Right lobe of liver (tissue), 6 donors: ENCODE measurements around the gene PPA1. TPM values are rescaled to one million over a fixed set of nuclear protein-coding genes. Genes with fewer than 3 reads are reported as not detected.

Source experiments
- ATAC-seq, 4 donors: fragments of 200-7000 bp; cut with Tn5 transposase; one replicate each; pipeline ENCODE4 v1.9.1; 2020; ENCODE audit warnings: mild to moderate bottlenecking in 4 of 4, moderate library complexity in 4 of 4
- DNase-seq, 3 donors: peaks; one replicate each; pipeline ENCODE4 v3.0.0-alpha.2; 2020
- H3K27ac ChIP-seq, 3 donors: fragments of 200-600 bp; one replicate each; pipeline ENCODE4 v1.8.0; 2022
- H3K27me3 ChIP-seq, 2 donors: fragments of 200-600 bp; one replicate each; pipeline ENCODE4 v1.8.0; 2022
- H3K36me3 ChIP-seq, 4 donors: fragments of 200-600 bp; sonication (generic) in 1 of 4; one replicate each; pipeline versions ENCODE4 v1.5.1 to v1.8.0; 2017 to 2022; ENCODE audit warnings: control low read depth in 1 of 4
- H3K4me1 ChIP-seq, 4 donors: fragments of 200-600 bp; sonication (generic) in 1 of 4; one replicate each; pipeline versions ENCODE4 v1.5.1 to v1.8.0; 2017 to 2022; ENCODE audit warnings: control low read depth in 1 of 4
- H3K4me3 ChIP-seq, 3 donors: fragments of 200-600 bp; one replicate each; pipeline ENCODE4 v1.8.0; 2022
- H3K9me3 ChIP-seq, 4 donors: fragments of 200-600 bp; sonication (generic) in 1 of 4; one replicate each; pipeline versions ENCODE4 v1.5.1 to v1.8.0; 2017 to 2022; ENCODE audit warnings: control low read depth in 1 of 4
- POLR2A ChIP-seq: fragments of 450-650 bp; IDR thresholded peaks from one replicate; pipeline ENCODE4 v1.6.1; 2017; ENCODE audit warnings: antibody characterized with exemption, mild to moderate bottlenecking
- WGBS: methylation state at CpG from one replicate; pipeline ENCODE4 v1.1.6; 2018; ENCODE audit warnings: low coverage, low lambda C conversion rate; ENCODE audit not compliant: insufficient coverage; ENCODE audit errors: missing lambda C conversion rate; 5-methylcytosine and 5-hydroxymethylcytosine counted together
- intact Hi-C, 2 donors: fragments of 100-400 bp; cut with DNase I; formaldehyde crosslinking; loops; one replicate each; pipeline versions ENCODE4 v1.11.2 to v1.14.1; 2022
- total RNA-seq, 6 experiments: library from RNA; depleted of rRNA in 2 of 6; stranded (reverse); fragments of >200 nt in 2 of 6; fragmentation: NEBNext Ultra II Directional in 3 of 6; extraction: Animal tissue kit (Norgen Biotek cat#: 25700) in 3 of 6; gene quantifications; one replicate each; pipeline versions ENCODE4 v1.1.0 to v1.2.4, GENCODE V29; 2016 to 2023
- TF ChIP-seq, protein P1 (sequence below), 4 donors: fragments of 200-600 bp in 3 of 4; fragments of 450-650 bp in 1 of 4; IDR thresholded peaks; one replicate each; pipeline versions ENCODE4 v1.5.1 to v1.8.0; 2016 to 2022; ENCODE audit warnings: antibody characterized with exemption in 4 of 4, mild to moderate bottlenecking in 2 of 4
- donor health status: DM: no; HTN: yes; CAD: no.
- donor health status: DM: no; HTN: no; CAD: no.
- donor health status: DM: no; HTN: no; CAD: no.
- donor health status: DM: no; HTN: yes; CAD: no.
- donor health status: DM: no; HTN: yes; CAD: no.

Gene PPA1
- total RNA-seq, 6 experiments from 2014 or later, result 64.8 to 133 (median 95.7) TPM

GRCh38 chr10:70266056-70266455 is 32.8 kb upstream of the PPA1 start:
- TF ChIP-seq, protein P1, sequence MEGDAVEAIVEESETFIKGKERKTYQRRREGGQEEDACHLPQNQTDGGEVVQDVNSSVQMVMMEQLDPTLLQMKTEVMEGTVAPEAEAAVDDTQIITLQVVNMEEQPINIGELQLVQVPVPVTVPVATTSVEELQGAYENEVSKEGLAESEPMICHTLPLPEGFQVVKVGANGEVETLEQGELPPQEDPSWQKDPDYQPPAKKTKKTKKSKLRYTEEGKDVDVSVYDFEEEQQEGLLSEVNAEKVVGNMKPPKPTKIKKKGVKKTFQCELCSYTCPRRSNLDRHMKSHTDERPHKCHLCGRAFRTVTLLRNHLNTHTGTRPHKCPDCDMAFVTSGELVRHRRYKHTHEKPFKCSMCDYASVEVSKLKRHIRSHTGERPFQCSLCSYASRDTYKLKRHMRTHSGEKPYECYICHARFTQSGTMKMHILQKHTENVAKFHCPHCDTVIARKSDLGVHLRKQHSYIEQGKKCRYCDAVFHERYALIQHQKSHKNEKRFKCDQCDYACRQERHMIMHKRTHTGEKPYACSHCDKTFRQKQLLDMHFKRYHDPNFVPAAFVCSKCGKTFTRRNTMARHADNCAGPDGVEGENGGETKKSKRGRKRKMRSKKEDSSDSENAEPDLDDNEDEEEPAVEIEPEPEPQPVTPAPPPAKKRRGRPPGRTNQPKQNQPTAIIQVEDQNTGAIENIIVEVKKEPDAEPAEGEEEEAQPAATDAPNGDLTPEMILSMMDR (IDR thresholded peaks at IDR 0.05), result no peak
- no peak for TF ChIP-seq POLR2A
- intact Hi-C loops, result no loop called here
- Histone ChIP-seq H3K27me3 (no peaks in the 10 kb centered on the region), H3K4me3 (no peak overlapping the region), H3K9me3 (no peaks in the 10 kb centered on the region), H3K36me3 (no peaks in the 10 kb centered on the region), H3K27ac (no peak overlapping the region), H3K4me1 (no peaks in the 10 kb centered on the region)
- no peak for DNase-seq
- ATAC-seq, result peak in 1 of 4 donors; percentile 22
- WGBS, result no CpG with 5 or more reads among the region's 7 CpGs

- TF ChIP-seq POLR2A, result no peak
- TF ChIP-seq, protein P1 (IDR thresholded peaks at IDR 0.05), result peak in 3 of 4 donors; percentile 17 to 38 (median 24)
- H3K9me3 ChIP-seq, result no peaks in the 10 kb centered on the region
- H3K27me3 ChIP-seq, result no peaks in the 10 kb centered on the region
- H3K27ac ChIP-seq, result no peak overlapping the region
- H3K36me3 ChIP-seq, result no peaks in the 10 kb centered on the region
- intact Hi-C loops, result no loop called here
- 60% methylated on average over 4 of the region's 10 CpGs for WGBS
- peak; percentile 66 to 88 (median 82) for ATAC-seq
- DNase-seq, result no peak
- no peaks in the 10 kb centered on the region for H3K4me1 ChIP-seq
- no peak overlapping the region for H3K4me3 ChIP-seq
Measured at GRCh38 chr10:70265032-70265689, 31.9 kb upstream of the PPA1 start.

GRCh38 chr10:70260734-70261133 is 27.5 kb upstream of the PPA1 start:
- ATAC-seq (no peak), DNase-seq (no peak)
- Histone ChIP-seq H3K27me3 (peaks cover 0 to under 1% of the 10 kb centered on the region in 2 donors), H3K4me3 (no peak overlapping the region), H3K4me1 (peaks cover 0 to 7% (median 0%) of the 10 kb centered on the region in 4 donors), H3K27ac (no peak overlapping the region), H3K9me3 (no peaks in the 10 kb centered on the region), H3K36me3 (no peaks in the 10 kb centered on the region)
- intact Hi-C loops, result no loop called here
- WGBS, result 69% methylated on average over 2 of the region's 3 CpGs
- TF ChIP-seq, protein P1 (IDR thresholded peaks at IDR 0.05), result no peak
- TF ChIP-seq POLR2A, result no peak

DNA sequence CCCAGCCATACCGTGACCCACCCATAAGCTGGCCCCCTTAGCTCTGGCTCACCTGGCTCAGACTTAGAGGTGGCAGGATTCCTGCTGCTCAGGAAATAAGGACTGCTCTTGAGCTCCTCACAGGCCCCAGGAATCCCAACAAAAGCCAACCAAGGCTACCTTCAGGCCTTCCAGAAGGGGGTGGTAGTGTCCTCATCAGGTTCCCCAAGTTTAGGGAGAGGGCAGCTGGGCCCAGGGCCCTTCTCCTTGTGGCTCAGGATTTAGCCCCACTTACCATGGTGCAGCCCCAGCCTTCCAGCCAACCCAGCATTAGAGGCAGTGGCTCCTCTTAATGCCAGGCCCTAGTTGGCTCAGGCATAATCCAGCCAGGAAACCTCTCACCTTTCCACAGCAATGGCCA is 27.0 kb upstream of the PPA1 start:
- Histone ChIP-seq H3K4me1 (peaks cover 0 to 7% (median 0%) of the 10 kb centered on the region in 4 donors), H3K4me3 (no peak overlapping the region), H3K36me3 (no peaks in the 10 kb centered on the region), H3K27me3 (peaks cover 0 to 5% of the 10 kb centered on the region in 2 donors), H3K27ac (no peak overlapping the region), H3K9me3 (no peaks in the 10 kb centered on the region)
- no CpG with 5 or more reads among the region's 1 CpG for WGBS
- DNase-seq (no peak), ATAC-seq (no peak)
- TF ChIP-seq, protein P1 (IDR thresholded peaks at IDR 0.05), result no peak
- no peak for TF ChIP-seq POLR2A
- intact Hi-C loops, result no loop called here
